LoVo (cell line): ENCODE data around the gene EFCAB5.
"Not testable (repeated sequence)": the region's sequence is repeated elsewhere in the genome, so short reads cannot be mapped to it uniquely, and the experiment has no call there.

Experiments
- DNase-seq: peaks from one replicate; pipeline ENCODE4 v3.0.0-alpha.2; 2016; ENCODE audit warnings: low spot score

EFCAB5 gene

DNA sequence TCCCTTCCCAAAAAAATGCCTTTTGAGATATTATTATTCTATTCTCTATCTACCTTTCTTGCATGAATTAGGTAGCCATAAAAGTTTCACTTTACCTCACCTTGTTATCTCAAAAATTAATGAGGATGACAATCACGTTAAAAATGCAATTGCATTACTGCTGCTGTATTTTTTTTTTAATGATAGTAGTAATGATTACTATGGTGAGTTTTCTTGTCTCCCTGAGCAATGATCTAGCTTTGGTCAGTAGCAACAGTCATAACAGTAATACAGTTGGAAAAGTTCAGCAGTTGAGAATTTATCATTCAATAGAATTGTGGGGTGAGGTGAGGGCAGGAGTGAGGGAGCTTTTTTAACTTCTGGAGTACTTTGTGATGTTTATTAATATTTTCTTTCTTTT is at the start of gene EFCAB5:
EFCAB5 (plus strand) TSS at position 301 of the 400 bp plus-strand sequence. CDS start 163 bp downstream, outside the sequence.
- no peak for DNase-seq

- no peak for DNase-seq
Measured at GRCh38 chr17:29892201-29892600, 49.2 kb upstream of the EFCAB5 start.

- not testable (repeated sequence) for DNase-seq
Measured at GRCh38 chr17:29897136-29897535, 44.3 kb upstream of the EFCAB5 start.

DNA sequence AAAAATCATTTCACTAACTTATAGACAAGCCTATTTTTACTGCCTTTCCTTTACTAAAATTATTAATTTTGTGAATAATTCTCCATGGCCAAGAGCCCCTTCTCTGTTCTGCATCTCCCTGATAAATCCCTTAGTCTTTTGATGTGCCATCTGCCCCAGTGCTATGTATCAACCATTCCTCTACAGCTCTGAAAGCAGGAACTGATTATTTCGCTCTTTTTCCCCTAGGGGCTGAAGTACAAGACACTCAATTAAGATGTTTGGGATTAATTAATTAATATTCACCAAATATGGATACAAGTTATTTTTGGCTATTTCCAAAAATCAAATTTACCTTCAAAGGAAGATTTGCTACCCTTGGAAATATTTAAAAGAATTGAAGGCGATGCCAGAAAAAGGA is 38.0 kb upstream of the EFCAB5 start:
- DNase-seq, result no peak

- DNase-seq, result no peak
Measured at GRCh38 chr17:29905086-29905878, 36.2 kb upstream of the EFCAB5 start.

- DNase-seq, result no peak
Measured at GRCh38 chr17:29905879-29906167, 35.6 kb upstream of the EFCAB5 start.

- DNase-seq, result no peak
Measured at GRCh38 chr17:29906969-29907368, 34.5 kb upstream of the EFCAB5 start.

GRCh38 chr17:29909236-29910003 is 32.0 kb upstream of the EFCAB5 start:
- no peak for DNase-seq

DNA sequence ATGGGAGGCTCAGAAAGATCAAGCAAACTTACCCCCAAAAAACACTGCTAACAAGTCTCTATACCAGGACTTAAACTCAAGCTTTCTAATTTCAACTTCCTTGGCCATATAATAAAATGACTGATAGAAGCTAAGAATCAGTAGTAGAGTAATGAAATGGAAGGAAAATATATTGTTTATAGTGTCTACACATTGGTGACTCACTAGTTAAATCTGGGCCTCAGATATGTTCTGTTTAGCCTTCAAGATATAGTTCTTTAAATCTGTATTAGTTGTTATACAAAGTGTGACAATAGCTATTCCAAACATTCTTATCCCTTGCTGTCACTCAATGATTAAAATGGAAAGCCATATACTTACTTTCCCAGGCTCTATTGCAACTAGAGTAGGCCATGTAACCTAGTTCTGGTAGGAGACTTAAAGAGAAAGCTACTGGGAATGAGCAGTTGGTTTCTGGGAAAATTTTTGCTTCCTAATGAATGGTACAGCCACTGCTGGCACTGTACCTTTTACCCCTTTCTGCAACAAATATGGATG is 29.7 kb upstream of the EFCAB5 start:
- no peak for DNase-seq

DNA sequence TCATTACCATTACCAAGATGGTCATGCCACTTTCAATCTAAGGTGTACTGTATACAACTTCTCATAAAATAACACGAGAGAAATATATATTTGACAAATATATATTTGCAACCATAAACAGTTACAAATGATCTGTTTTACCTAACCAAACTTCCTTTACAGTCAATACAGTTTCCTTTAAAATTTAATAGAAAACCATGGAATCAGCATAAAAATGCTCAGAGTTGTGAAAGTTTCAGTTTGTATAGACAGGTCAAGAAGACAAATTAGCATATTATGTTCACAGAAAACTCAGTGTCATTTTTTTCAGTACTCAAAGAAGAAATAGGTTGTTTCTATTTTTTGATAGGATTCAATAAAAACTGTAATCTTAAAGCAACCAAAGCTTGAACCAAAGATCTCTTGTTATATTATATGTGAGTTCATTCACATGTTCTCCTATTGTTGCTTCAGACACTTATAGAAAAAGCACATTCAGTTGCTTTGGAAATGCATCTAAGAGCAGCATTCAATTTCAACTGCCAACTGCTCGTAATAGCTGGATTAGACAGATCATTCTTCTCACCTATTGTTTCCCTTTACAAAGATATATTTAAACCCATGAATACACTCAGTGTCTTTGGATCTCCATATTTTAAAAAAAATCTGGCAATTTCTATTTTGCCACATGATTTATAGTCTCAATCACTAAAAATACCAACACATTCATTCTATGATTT is 26.5 kb upstream of the EFCAB5 start:
- no peak for DNase-seq

GRCh38 chr17:29918016-29918415 is 23.4 kb upstream of the EFCAB5 start:
- DNase-seq, result no peak

GRCh38 chr17:29918922-29919856 is 22.2 kb upstream of the EFCAB5 start:
- DNase-seq, result no peak

DNA sequence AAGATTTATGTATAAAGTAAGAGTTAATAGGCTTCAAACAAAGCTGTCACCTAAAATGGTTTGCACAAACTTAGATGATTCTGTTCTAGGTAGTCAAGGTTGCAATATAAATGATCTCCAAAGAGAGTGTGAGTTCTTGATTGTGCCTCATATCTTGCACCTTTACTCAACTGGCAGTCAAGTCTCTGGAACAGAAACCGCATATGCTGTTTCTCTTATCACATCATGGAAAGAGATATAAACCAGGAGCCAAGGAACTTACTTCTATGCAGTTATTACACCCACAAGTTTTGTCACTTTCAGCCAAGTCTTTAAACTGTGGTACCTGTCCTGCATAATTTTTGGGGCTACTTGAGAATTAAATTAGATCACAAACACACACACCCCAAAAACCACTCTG is 16.6 kb upstream of the EFCAB5 start:
- DNase-seq, result no peak

DNA sequence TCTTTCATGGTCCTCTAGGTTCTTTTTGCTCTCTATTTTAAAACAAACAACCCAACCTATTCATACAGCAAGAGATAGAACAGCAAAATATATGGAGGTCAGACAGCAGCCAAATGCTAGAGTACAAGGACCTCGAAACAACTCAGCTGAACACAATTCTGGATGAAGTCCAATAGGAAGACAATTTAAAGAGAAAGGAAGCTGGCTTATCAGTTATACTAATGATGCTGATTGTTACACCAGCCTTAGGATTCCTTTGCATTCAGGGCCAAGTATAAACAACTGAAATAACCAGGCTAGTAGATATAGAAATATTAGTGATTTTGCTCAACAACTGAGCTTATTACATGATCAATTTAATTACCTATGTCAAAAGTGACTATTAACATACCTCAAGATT is 13.9 kb upstream of the EFCAB5 start:
- no peak for DNase-seq

- peak; percentile 58 for DNase-seq
Measured at GRCh38 chr17:29929006-29929532, 12.4 kb upstream of the EFCAB5 start.

- peak; percentile 95 for DNase-seq
Measured at GRCh38 chr17:29929533-29930408, 11.7 kb upstream of the EFCAB5 start, which contains the start of gene SSH2. TSS of gene SSH2 (minus strand) at chr17:29930228. CDS start at chr17:29930000, 228 bp downstream.

- DNase-seq, result no peak
Measured at GRCh38 chr17:29930409-29931010, 10.9 kb upstream of the EFCAB5 start.

DNA sequence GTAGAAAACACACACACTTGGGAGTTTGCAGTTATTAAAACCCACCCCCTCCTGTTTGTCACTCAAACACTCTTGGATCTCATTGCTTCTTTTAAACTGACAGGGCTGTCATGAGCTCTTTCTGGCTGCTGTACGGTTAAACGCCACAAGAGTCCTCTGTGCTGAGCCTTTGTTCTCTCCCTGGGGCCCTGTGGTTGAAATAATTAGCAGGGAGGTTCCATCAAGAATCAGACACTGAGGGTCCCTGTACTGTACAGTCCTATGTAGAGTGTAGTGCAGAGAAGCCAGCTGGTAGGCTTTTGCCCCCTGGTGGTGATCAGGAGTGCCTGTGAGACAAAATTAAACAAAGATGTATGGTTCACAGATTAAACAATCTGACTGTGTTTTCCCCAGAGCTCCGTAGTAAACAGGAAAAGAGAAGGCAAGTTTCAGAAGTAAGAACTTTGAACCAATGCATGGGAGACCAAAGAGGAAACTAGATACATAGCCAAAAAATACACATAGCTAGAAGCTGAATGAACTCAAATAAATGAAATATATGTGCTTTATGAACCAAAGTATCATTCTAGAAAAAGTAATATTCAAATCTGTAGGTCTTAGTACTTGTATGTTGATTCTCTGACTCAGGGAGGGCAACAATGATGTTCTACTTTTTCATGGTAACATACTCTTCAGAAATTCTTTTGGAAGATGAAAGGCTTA is 10.1 kb upstream of the EFCAB5 start:
- DNase-seq, result peak; percentile 80

GRCh38 chr17:29933379-29933778 is 8.1 kb upstream of the EFCAB5 start:
- DNase-seq, result peak; percentile 20
